H1 (cell line): Measurements from ENCODE around the gene ZNF573. TPM values are rescaled to one million over a fixed set of nuclear protein-coding genes. Genes with fewer than 3 reads are reported as not detected.

ENCODE experiments used
- CTCF ChIA-PET: fragments of 300-600 bp; sonication (Branson Sonifier 250); formaldehyde crosslinking; loops from one replicate; lab custom pipeline; 2021; ENCODE audit not compliant: partially characterized antibody; lab: Charles Lee
- POLR2A ChIA-PET: fragments of 300-600 bp; sonication (Branson Sonifier 250); formaldehyde crosslinking; loops from one replicate; lab custom pipeline; 2021; ENCODE audit warnings: inconsistent platforms; ENCODE audit not compliant: partially characterized antibody; lab: Charles Lee
- DNase-seq, 2 experiments: peaks; one replicate each; pipeline versions ENCODE4 v3.0.0 to v3.0.0-alpha.2; 2010 to 2022; ENCODE audit warnings: low spot score in 2 of 2, low read depth in 1 of 2, mixed read lengths in 1 of 2
- FAIRE-seq: peaks from 2 replicates; lab custom pipeline; 2011; peaks lifted over from hg19 to GRCh38; lab: Jason Lieb, UNC
- H2AFZ ChIP-seq: 2 replicates; pipeline ENCODE4 v1.8.1; 2012; ENCODE audit warnings: low read length, inconsistent platforms
- H2AK5ac ChIP-seq: 2 replicates; pipeline ENCODE4 v1.6.1; 2013; ENCODE audit warnings: low read depth, low read length
- H2BK120ac ChIP-seq: replicated peaks from 2 replicates; pipeline ENCODE3; 2013; ENCODE audit warnings: low read depth, low read length, inconsistent platforms
- H2BK12ac ChIP-seq: 2 replicates; pipeline ENCODE4 v1.6.1; 2013; ENCODE audit warnings: low read depth, low read length
- H2BK15ac ChIP-seq: 2 replicates; pipeline ENCODE4 v1.6.1; 2013; ENCODE audit warnings: low read length
- H2BK20ac ChIP-seq: 2 replicates; pipeline ENCODE4 v1.6.1; 2013; ENCODE audit warnings: low read length
- H2BK5ac ChIP-seq: 2 replicates; pipeline ENCODE4 v1.6.1; 2013; ENCODE audit warnings: low read depth, low read length
- H3K14ac ChIP-seq: 2 replicates; pipeline ENCODE4 v1.6.1; 2013; ENCODE audit warnings: inconsistent platforms; ENCODE audit not compliant: insufficient read length
- H3K18ac ChIP-seq: 2 replicates; pipeline ENCODE4 v1.6.1; 2013; ENCODE audit warnings: low read length; ENCODE audit errors: extremely low read depth
- H3K23ac ChIP-seq: 2 replicates; pipeline ENCODE4 v1.6.1; 2013; ENCODE audit warnings: inconsistent platforms; ENCODE audit not compliant: insufficient read length
- H3K23me2 ChIP-seq: 2 replicates; pipeline ENCODE4 v1.6.1; 2013; ENCODE audit warnings: low read depth, low read length
- H3K27ac ChIP-seq: 2 replicates; pipeline ENCODE4 v1.6.1; 2011; ENCODE audit warnings: low read depth, low read length, inconsistent platforms
- H3K27me3 ChIP-seq, 4 experiments: replicated peaks in 1 of 4; 1 replicate in 1 of 4; 2 replicates in 3 of 4; pipeline versions ENCODE4 v1.6.1 to v1.8.1; 2011 to 2013; ENCODE audit warnings: low read length in 3 of 4, mild to moderate bottlenecking in 3 of 4, inconsistent platforms in 2 of 4, mixed read lengths in 2 of 4, moderate library complexity in 1 of 4; ENCODE audit not compliant: control insufficient read depth in 3 of 4, insufficient read depth in 3 of 4; ENCODE audit errors: extremely low read depth in 1 of 4
- H3K36me3 ChIP-seq, 4 experiments: 2 replicates each; pipeline versions ENCODE4 v1.6.1 to v1.8.1; 2011 to 2013; ENCODE audit warnings: mild to moderate bottlenecking in 4 of 4, low read length in 3 of 4, moderate library complexity in 2 of 4, control low read depth in 1 of 4, inconsistent platforms in 1 of 4; ENCODE audit not compliant: insufficient read depth in 4 of 4, control insufficient read depth in 2 of 4
- H3K4ac ChIP-seq: replicated peaks from 2 replicates; pipeline ENCODE3; 2013; ENCODE audit warnings: low read length, low read depth, mixed read lengths, inconsistent platforms; ENCODE audit not compliant: insufficient read length
- H3K4me1 ChIP-seq, 4 experiments: replicated peaks in 1 of 4; 1 replicate in 1 of 4; 2 replicates in 3 of 4; pipeline versions ENCODE4 v1.6.1 to v1.8.1; 2011 to 2013; ENCODE audit warnings: low read length in 3 of 4, inconsistent platforms in 2 of 4, mixed read lengths in 1 of 4; ENCODE audit not compliant: insufficient read depth in 4 of 4, control insufficient read depth in 3 of 4
- H3K4me2 ChIP-seq, 2 experiments: 2 replicates each; pipeline versions ENCODE4 v1.6.1 to v1.8.1; 2011 to 2013; ENCODE audit warnings: low read depth in 2 of 2, low read length in 2 of 2, control low read depth in 1 of 2, inconsistent platforms in 1 of 2, mild to moderate bottlenecking in 1 of 2; ENCODE audit not compliant: insufficient read depth in 1 of 2
- H3K4me3 ChIP-seq, 4 experiments: fragments of 200-600, 300-600 bp in 1 of 4; sonication (generic), shearing (Covaris generic), sonication (Bioruptor Twin) in 1 of 4; 2 replicates each; pipeline versions ENCODE4 v1.5.1 to v1.8.1; 2011 to 2016; ENCODE audit warnings: low read length in 4 of 4, low read depth in 3 of 4, control low read depth in 2 of 4, inconsistent platforms in 2 of 4, mild to moderate bottlenecking in 2 of 4, mixed read lengths in 1 of 4, moderate library complexity in 1 of 4; ENCODE audit not compliant: insufficient read depth in 2 of 4; ENCODE audit errors: extremely low read depth in 1 of 4
- H3K56ac ChIP-seq: replicated peaks from 2 replicates; pipeline ENCODE3; 2013; ENCODE audit warnings: low read depth, mild to moderate bottlenecking, mixed read lengths, low read length, inconsistent platforms; ENCODE audit not compliant: insufficient read length
- H3K79me1 ChIP-seq: 2 replicates; pipeline ENCODE4 v1.6.1; 2013; ENCODE audit warnings: low read depth, low read length, control low read depth
- H3K79me2 ChIP-seq, 2 experiments: 2 replicates each; pipeline versions ENCODE4 v1.6.1 to v1.8.1; 2012 to 2013; ENCODE audit warnings: low read length in 2 of 2, mild to moderate bottlenecking in 2 of 2, inconsistent platforms in 1 of 2; ENCODE audit not compliant: insufficient read depth in 2 of 2, control insufficient read depth in 1 of 2
- H3K9ac ChIP-seq, 4 experiments: replicated peaks in 1 of 4; 1 replicate in 1 of 4; 2 replicates in 3 of 4; pipeline versions ENCODE4 v1.6.1 to v1.8.1; 2011 to 2013; ENCODE audit warnings: low read depth in 3 of 4, low read length in 3 of 4, control low read depth in 2 of 4, mild to moderate bottlenecking in 2 of 4, moderate library complexity in 2 of 4, inconsistent platforms in 1 of 4; ENCODE audit errors: extremely low read depth in 1 of 4
- H3K9me3 ChIP-seq, 2 experiments: 2 replicates each; pipeline versions ENCODE4 v1.6.1 to v1.8.1; 2012 to 2013; ENCODE audit warnings: mild to moderate bottlenecking in 2 of 2, moderate library complexity in 2 of 2, control low read depth in 1 of 2, inconsistent platforms in 1 of 2, low read depth in 1 of 2, low read length in 1 of 2, mixed read lengths in 1 of 2; ENCODE audit not compliant: insufficient read depth in 2 of 2
- H4K20me1 ChIP-seq, 2 experiments: replicated peaks in 1 of 2; 2 replicates each; pipeline versions ENCODE3 to v1.8.1; 2011 to 2013; ENCODE audit warnings: inconsistent platforms in 2 of 2, low read length in 2 of 2, mild to moderate bottlenecking in 1 of 2; ENCODE audit not compliant: insufficient read depth in 2 of 2, control insufficient read depth in 1 of 2
- H4K5ac ChIP-seq: 2 replicates; pipeline ENCODE4 v1.6.1; 2013; ENCODE audit warnings: low read length, low read depth, mixed read lengths, inconsistent platforms; ENCODE audit not compliant: insufficient read length
- H4K8ac ChIP-seq: 2 replicates; pipeline ENCODE4 v1.8.0; 2013; ENCODE audit warnings: mild to moderate bottlenecking, moderate library complexity, low read length, inconsistent platforms; ENCODE audit not compliant: insufficient read depth; ENCODE audit errors: extremely low read depth
- H4K91ac ChIP-seq: replicated peaks from 2 replicates; pipeline ENCODE3; 2013; ENCODE audit warnings: low read length, mixed read lengths, inconsistent platforms; ENCODE audit not compliant: insufficient read length
- RXRA ChIP-seq: IDR thresholded peaks from 2 replicates; pipeline ENCODE4 v1.6.1; 2011; ENCODE audit warnings: low read depth, mild to moderate bottlenecking, low read length, moderate library complexity; ENCODE audit not compliant: insufficient read depth
- SP1 ChIP-seq: IDR thresholded peaks from 2 replicates; pipeline ENCODE4 v1.6.1; 2011; ENCODE audit warnings: low read depth, low read length
- TBP ChIP-seq: IDR thresholded peaks from 2 replicates; pipeline ENCODE4 v1.6.1; 2011; ENCODE audit warnings: low read depth, low read length, improper control_type of control experiment
- TEAD4 ChIP-seq: IDR thresholded peaks from 2 replicates; pipeline ENCODE4 v1.6.1; 2012; ENCODE audit warnings: low read depth, low read length, inconsistent platforms, mixed read lengths
- WGBS, 2 experiments: shearing (Covaris generic) in 1 of 2; methylation state at CpG; one replicate each; pipeline versions ENCODE4 v1.1.6 to v1.1.7; 2013 to 2015; ENCODE audit warnings: low lambda C conversion rate in 2 of 2, mixed read lengths in 2 of 2, inconsistent platforms in 1 of 2, low coverage in 1 of 2, missing lambda C conversion rate in 1 of 2; ENCODE audit not compliant: insufficient replicate concordance in 2 of 2, insufficient coverage in 1 of 2, insufficient read length in 1 of 2; ENCODE audit errors: extremely low coverage in 1 of 2, missing lambda C conversion rate in 1 of 2; 5-methylcytosine and 5-hydroxymethylcytosine counted together
- polyA plus RNA-seq, 7 experiments: library from polyadenylated mRNA; depleted of rRNA in 3 of 7; stranded (reverse) in 5 of 7; unstranded in 2 of 7; fragments of >200 nt in 5 of 7; fragments of 200-250 nt in 2 of 7; gene quantifications; 1 replicate in 5 of 7; 2 replicates in 1 of 7; 4 replicates in 1 of 7; pipeline versions ENCODE4 v1.2.1 to v1.2.3, GENCODE V29; 2011 to 2013; ENCODE audit warnings: missing spikeins in 2 of 7, mixed read lengths in 2 of 7
- total RNA-seq: library from RNA; stranded (reverse); fragmentation: NEBNext Ultra II Directional; extraction: Animal tissue kit (Norgen Biotek cat#: 25700); gene quantifications from 2 replicates; pipeline ENCODE4 v1.2.1, GENCODE V29; 2021

Gene ZNF573
- total and polyA plus RNA-seq, 2 of the 8 experiments (the other 6 are each of a cell fraction or from before 2014, with no cell fraction given), result 6.3 to 13.8 TPM

DNA sequence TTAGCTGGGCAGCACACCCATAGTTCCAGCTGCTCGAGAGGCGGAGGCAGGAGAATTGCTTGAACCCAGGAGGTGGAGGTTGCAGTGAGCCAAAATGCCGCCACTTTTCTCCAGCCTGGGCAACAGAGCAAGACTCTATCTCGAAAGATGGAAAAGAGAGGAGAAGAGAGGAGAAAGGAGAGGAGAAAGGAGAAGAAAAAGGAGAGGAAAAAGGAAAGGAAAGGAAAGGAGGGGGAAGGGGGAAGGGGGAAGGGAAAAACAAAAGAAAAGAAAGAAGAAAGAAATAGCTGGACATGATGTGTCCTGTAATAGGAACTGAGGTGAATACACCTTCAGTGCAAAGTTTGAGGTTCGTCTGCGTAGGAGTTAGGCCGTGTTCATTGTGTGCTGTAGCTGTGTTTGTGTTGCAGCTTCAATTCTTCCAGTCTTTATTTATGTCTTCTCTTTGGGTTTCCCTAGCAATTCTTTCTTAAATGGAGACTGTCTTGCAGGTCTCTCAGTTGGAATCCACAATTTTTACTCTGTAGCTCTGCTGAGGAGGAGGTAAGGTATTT, 73.3 kb downstream of the ZNF573 start:
- H4K91ac ChIP-seq, result no peak overlapping the region
- H3K14ac ChIP-seq, result no peak overlapping the region
- no peak overlapping the region for H4K8ac ChIP-seq
- no peaks in the 10 kb centered on the region for H4K20me1 ChIP-seq
- FAIRE-seq (no peak), DNase-seq (no peak)
- H3K27me3 ChIP-seq, result no peaks in the 10 kb centered on the region
- no peak overlapping the region for H3K4ac ChIP-seq
- no peak overlapping the region for H2BK20ac ChIP-seq
- no peak overlapping the region for H4K5ac ChIP-seq
- no peaks in the 10 kb centered on the region for H3K23me2 ChIP-seq
- no peaks in the 10 kb centered on the region for H3K9me3 ChIP-seq
- no peak overlapping the region for H2BK12ac ChIP-seq
- no peak overlapping the region for H2AK5ac ChIP-seq
- no peak overlapping the region for H2BK5ac ChIP-seq
- H3K18ac ChIP-seq, result no peak overlapping the region
- no peak overlapping the region for H2BK120ac ChIP-seq
- H3K4me3 ChIP-seq, result no peak overlapping the region
- no peaks in the 10 kb centered on the region for H3K79me1 ChIP-seq
- no peak overlapping the region for H2AFZ ChIP-seq
- POLR2A ChIA-PET, result interaction anchor here (1.1 to 1.3 kb wide), 4 partner anchors 10 to 112 kb away, joined by 4 read pairs; partner anchors contain the start of genes ZNF540, ZNF571 and ZNF573
- H3K23ac ChIP-seq, result no peak overlapping the region
- TF ChIP-seq RXRA (no peak), TEAD4 (no peak), SP1 (no peak), TBP (no peak)
- TF ChIP-seq, all 59 proteins: peak for 0
- Histone ChIP-seq H3K79me2 (peaks cover 0 to 8% of the 10 kb centered on the region in 2 experiments; a peak in 1 of 4 replicates), H3K36me3 (peaks cover 0 to 18% (median 10%) of the 10 kb centered on the region in 4 experiments; a peak in 6 of 8 replicates), H3K4me2 (no peak overlapping the region), H2BK15ac (no peak overlapping the region), H3K9ac (no peak overlapping the region), H3K27ac (no peak overlapping the region), H3K4me1 (no peaks in the 10 kb centered on the region), H3K56ac (no peak overlapping the region)
- 87% methylated on average over 7 of the region's 7 CpGs; no CpG with 5 or more reads in 1 of the 2 experiments for WGBS, 2 experiments
- CTCF ChIA-PET, result interaction anchor here (0.6 to 0.9 kb wide), 2 partner anchors 14 to 169 kb away, joined by 3 read pairs; no protein-coding TSS in a partner anchor
